Heart left ventricle (tissue), 16 donors: ENCODE results near the gene WDR7. TPM values are rescaled to one million over a fixed set of nuclear protein-coding genes. Genes with fewer than 3 reads are reported as not detected.

Source experiments
- ATAC-seq, 4 donors: fragments of 200-7000 bp; cut with Tn5 transposase; one replicate each; pipeline ENCODE4 v1.9.1; 2020 to 2022; ENCODE audit warnings: moderate library complexity in 4 of 4, mild to moderate bottlenecking in 3 of 4, moderate number of reproducible peaks in 1 of 4
- DNase-seq, 5 donors: peaks; one replicate each; pipeline ENCODE4 v3.0.0-alpha.2; 2020
- H3K27ac ChIP-seq, 12 donors: fragments of 200-600 bp; sonication (generic) in 4 of 12; one replicate each; pipeline versions ENCODE4 v1.5.0 to v1.8.0; 2016 to 2022; ENCODE audit warnings: mild to moderate bottlenecking in 2 of 12
- H3K27me3 ChIP-seq, 9 donors: fragments of 200-600 bp; sonication (generic) in 2 of 9; one replicate each; pipeline versions ENCODE4 v1.5.1 to v1.8.0; 2016 to 2022; ENCODE audit warnings: mild to moderate bottlenecking in 3 of 9
- H3K36me3 ChIP-seq, 9 donors: fragments of 200-600 bp; sonication (generic) in 2 of 9; one replicate each; pipeline versions ENCODE4 v1.5.0 to v1.8.0; 2018 to 2022; ENCODE audit warnings: mild to moderate bottlenecking in 2 of 9
- H3K4me1 ChIP-seq, 12 donors: fragments of 200-600 bp; sonication (generic) in 4 of 12; one replicate each; pipeline versions ENCODE4 v1.5.0 to v1.8.0; 2016 to 2022; ENCODE audit warnings: mild to moderate bottlenecking in 3 of 12
- H3K4me3 ChIP-seq, 12 donors: fragments of 200-600 bp; sonication (generic) in 4 of 12; one replicate each; pipeline versions ENCODE4 v1.5.0 to v1.8.0; 2017 to 2022; ENCODE audit warnings: mild to moderate bottlenecking in 9 of 12, moderate library complexity in 4 of 12
- H3K9me3 ChIP-seq, 12 donors: fragments of 200-600 bp; sonication (generic) in 4 of 12; one replicate each; pipeline versions ENCODE4 v1.5.0 to v1.8.0; 2016 to 2022; ENCODE audit warnings: mild to moderate bottlenecking in 1 of 12
- POLR2A ChIP-seq, 2 donors: fragments of 450-650 bp; IDR thresholded peaks; one replicate each; pipeline ENCODE4 v1.6.1; 2017; ENCODE audit warnings: antibody characterized with exemption in 2 of 2, mild to moderate bottlenecking in 2 of 2, moderate library complexity in 2 of 2
- WGBS, 4 donors: extraction: QIAGEN DNeasy Blood & Tissue Kit in 2 of 4; methylation state at CpG; one replicate each; pipeline versions ENCODE4 v1.1.5 to v1.1.7; 2013 to 2018; 5-methylcytosine and 5-hydroxymethylcytosine counted together
- intact Hi-C, 10 donors: fragments of 100-400 bp; cut with DNase I; formaldehyde crosslinking; loops; one replicate each; pipeline versions ENCODE4 v1.11.1 to v1.14.2; 2022
- polyA plus RNA-seq, 2 donors: library from polyadenylated mRNA; stranded (reverse); fragments of 200-250 nt; gene quantifications; one replicate each; pipeline ENCODE4 v1.2.3, GENCODE V29; 2013
- total RNA-seq, 9 donors: library from RNA; depleted of rRNA in 2 of 9; stranded (reverse); fragments of >200 nt in 2 of 9; fragmentation: NEBNext Ultra II Directional in 3 of 9; extraction: Animal tissue kit (Norgen Biotek cat#: 25700) in 3 of 9; gene quantifications; one replicate each; pipeline versions ENCODE4 v1.1.0 to v1.2.4, GENCODE V29; 2016 to 2023
- TF ChIP-seq, protein P1 (sequence below), 12 donors: fragments of 200-600 bp; sonication (generic) in 4 of 12; IDR thresholded peaks; one replicate each; pipeline versions ENCODE4 v1.5.0 to v1.8.0; 2018 to 2022; ENCODE audit warnings: antibody characterized with exemption in 12 of 12, mild to moderate bottlenecking in 5 of 12
- donor health status: ischemic (EF 13 %, LVEDD 7.1; RV severe dilation, severe dysfunction).
- donor health status: healthy with polysubstance abuse.
- donor health status: DM: no; HTN: yes; CAD: no.
- donor health status: DM: no; HTN: no; CAD: no.
- donor health status: ischemic (EF 25% LVEDD 6.9; RV normal size, moderate dysfunction).
- donor health status: ischemic (EF 25% LVEDD 5.7; RV mildly dilated, moderate dysfunction).
- donor health status: healthy.
- donor health status: DM: yes; HTN: yes; CAD: no.
- donor health status: ischemic (EF 35%, LVEDD 5.7; RV mildly dilated, moderate dysfunction).
- donor health status: nonischemic (EF 11% LVEDD 7.7; RV severe dilation, severe dysfunction).
- donor health status: DM: yes; HTN: yes; CAD: no.
- donor health status: PGD.
- donor health status: ischemic (EF 29% LVEDD 5.4; RV normal size, mild dysfunction).
- donor health status: nonischemic (EF 23%, LVEDD 6.1; RV moderate dilation, normal function).

WDR7 gene
- total and polyA plus RNA-seq, 11 donors: 4.3 to 33.6 (median 26.6) TPM

DNA sequence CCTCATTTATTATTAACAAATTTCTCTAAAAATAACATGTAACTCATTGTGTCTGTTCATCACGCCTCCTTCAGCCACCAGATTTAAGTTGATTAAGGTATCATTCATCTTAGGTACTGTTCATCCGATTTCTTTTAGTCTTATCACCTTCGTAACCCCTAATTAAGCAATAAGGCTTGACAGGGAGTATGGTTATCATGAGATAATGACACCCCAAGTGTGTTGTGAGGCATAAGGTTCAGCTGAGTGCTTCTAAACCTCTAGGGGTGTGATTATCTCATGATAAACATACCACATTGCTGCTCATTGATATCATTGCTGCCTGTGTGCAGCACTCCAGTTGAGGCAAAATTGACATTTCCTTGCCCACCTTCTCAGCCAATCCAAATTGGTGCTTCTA is 336.9 kb downstream of the WDR7 start:
- no peaks in the 10 kb centered on the region for H3K27me3 ChIP-seq
- ATAC-seq (no peak), DNase-seq (no peak)
- peaks cover 0 to 4% (median 0%) of the 10 kb centered on the region in 12 donors for H3K4me1 ChIP-seq
- no peak overlapping the region for H3K4me3 ChIP-seq
- H3K9me3 ChIP-seq: no peaks in the 10 kb centered on the region
- TF ChIP-seq POLR2A (IDR thresholded peaks at IDR 0.05): no peak
- TF ChIP-seq, protein P1, sequence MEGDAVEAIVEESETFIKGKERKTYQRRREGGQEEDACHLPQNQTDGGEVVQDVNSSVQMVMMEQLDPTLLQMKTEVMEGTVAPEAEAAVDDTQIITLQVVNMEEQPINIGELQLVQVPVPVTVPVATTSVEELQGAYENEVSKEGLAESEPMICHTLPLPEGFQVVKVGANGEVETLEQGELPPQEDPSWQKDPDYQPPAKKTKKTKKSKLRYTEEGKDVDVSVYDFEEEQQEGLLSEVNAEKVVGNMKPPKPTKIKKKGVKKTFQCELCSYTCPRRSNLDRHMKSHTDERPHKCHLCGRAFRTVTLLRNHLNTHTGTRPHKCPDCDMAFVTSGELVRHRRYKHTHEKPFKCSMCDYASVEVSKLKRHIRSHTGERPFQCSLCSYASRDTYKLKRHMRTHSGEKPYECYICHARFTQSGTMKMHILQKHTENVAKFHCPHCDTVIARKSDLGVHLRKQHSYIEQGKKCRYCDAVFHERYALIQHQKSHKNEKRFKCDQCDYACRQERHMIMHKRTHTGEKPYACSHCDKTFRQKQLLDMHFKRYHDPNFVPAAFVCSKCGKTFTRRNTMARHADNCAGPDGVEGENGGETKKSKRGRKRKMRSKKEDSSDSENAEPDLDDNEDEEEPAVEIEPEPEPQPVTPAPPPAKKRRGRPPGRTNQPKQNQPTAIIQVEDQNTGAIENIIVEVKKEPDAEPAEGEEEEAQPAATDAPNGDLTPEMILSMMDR (IDR thresholded peaks at IDR 0.05): no peak
- no peaks in the 10 kb centered on the region for H3K36me3 ChIP-seq
- no peak overlapping the region for H3K27ac ChIP-seq
- intact Hi-C loops: loop anchor here in 1 of 10 donors (10.0 kb wide), 1 partner anchor 113 kb away; no protein-coding TSS in a partner anchor
- WGBS, 4 donors: 85 to 90% (median 88%) methylated on average over 3 of the region's 3 CpGs

DNA sequence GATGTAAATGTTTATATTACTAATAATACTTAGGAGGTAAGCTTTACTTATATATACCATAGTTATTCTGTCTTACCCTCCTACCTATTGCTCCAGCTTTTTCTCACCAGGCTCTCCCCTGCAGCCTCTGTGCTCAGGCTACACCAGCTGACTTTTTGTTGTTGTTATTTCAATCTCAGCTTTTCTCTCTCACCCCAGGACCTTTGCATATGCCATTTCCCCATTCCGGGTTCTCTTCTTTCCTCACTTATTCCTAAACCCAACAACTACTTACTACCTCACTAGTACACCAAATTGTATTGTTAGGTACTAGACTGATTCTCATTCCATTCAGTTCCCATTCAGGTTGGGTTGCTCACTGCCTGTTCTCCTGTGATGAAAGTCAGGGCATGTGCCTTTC is 339.5 kb downstream of the WDR7 start:
- Histone ChIP-seq H3K4me1 (no peaks in the 10 kb centered on the region), H3K4me3 (no peak overlapping the region), H3K9me3 (no peaks in the 10 kb centered on the region), H3K27me3 (no peaks in the 10 kb centered on the region), H3K27ac (no peak overlapping the region), H3K36me3 (no peaks in the 10 kb centered on the region)
- intact Hi-C loops: loop anchor here in 2 of 10 donors (10.0 kb wide), 1 partner anchor 116 kb away; no protein-coding TSS in a partner anchor
- 95 to 97% (median 95%) methylated on average over 1 of the region's 1 CpG for WGBS, 4 donors
- DNase-seq: no peak
- no peak for ATAC-seq
- no peak for TF ChIP-seq POLR2A (IDR thresholded peaks at IDR 0.05)
- TF ChIP-seq, protein P1 (IDR thresholded peaks at IDR 0.05): no peak

DNA sequence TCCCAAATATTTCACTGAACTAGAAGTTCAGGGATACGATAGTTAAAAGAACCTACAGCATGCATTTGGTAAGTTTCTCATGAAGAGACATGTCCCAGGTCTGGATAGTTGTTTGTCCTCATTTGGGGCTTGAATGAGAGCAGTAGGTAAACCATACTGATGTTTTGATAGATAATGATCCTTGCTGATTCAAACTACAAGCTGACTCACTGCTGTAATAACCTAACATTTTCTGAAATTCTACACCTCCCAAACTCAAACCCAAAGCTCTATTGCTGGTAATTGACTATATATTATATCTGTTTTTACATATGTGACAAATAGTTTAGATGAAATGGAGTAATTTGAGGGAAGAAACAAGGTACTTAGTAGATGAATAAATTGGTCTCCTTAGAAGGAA is 341.6 kb downstream of the WDR7 start:
- H3K36me3 ChIP-seq: no peaks in the 10 kb centered on the region
- no peaks in the 10 kb centered on the region for H3K4me1 ChIP-seq
- 94 to 100% (median 96%) methylated on average over 1 of the region's 1 CpG for WGBS, 4 donors
- ATAC-seq: no peak
- DNase-seq: no peak
- no peak overlapping the region for H3K27ac ChIP-seq
- TF ChIP-seq, protein P1 (IDR thresholded peaks at IDR 0.05): no peak
- TF ChIP-seq POLR2A (IDR thresholded peaks at IDR 0.05): no peak
- H3K4me3 ChIP-seq: no peak overlapping the region
- H3K9me3 ChIP-seq: no peaks in the 10 kb centered on the region
- intact Hi-C loops: loop anchor here in 2 of 10 donors (10.0 kb wide), 1 partner anchor 118 kb away; no protein-coding TSS in a partner anchor
- H3K27me3 ChIP-seq: no peaks in the 10 kb centered on the region

DNA sequence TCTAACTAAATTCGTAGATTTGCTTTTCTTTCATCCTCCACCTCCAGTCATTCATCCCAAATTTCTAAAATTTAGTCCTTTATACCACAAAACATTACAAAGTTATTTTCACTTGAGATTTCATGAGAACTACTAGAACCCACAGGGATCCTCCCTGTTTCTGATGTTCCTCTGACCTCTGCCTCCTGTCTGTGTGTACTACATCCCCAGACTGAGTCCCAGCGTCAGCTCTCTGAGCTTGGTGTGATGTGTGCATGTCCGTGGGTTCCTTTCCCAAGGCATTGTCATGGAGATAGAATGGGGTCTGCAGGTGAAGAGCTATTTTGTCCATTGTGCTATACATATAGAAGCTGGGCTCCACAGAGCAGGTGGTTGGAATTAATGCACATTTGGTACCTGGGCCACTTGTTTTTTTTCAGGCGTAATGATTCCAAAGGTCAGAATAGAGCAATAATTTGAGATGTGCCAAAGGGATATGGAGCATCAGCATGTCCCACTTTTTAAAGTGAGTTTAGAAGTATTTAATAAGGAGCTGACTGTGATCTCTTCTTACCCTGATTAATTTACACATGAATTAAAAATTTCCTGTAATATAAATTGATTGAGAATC is 344.5 kb downstream of the WDR7 start:
- no peak overlapping the region for H3K27ac ChIP-seq
- 90 to 96% (median 92%) methylated on average over 4 of the region's 4 CpGs for WGBS, 4 donors
- ATAC-seq (no peak), DNase-seq (no peak)
- no peak overlapping the region for H3K4me3 ChIP-seq
- intact Hi-C loops: loop anchor here in 2 of 10 donors (10.0 kb wide), 1 partner anchor 121 kb away; no protein-coding TSS in a partner anchor
- no peaks in the 10 kb centered on the region for H3K9me3 ChIP-seq
- TF ChIP-seq, protein P1 (IDR thresholded peaks at IDR 0.05): peak in 2 of 12 donors; percentile 18 to 20
- TF ChIP-seq POLR2A (IDR thresholded peaks at IDR 0.05): no peak
- no peaks in the 10 kb centered on the region for H3K27me3 ChIP-seq
- H3K4me1 ChIP-seq: peaks cover 0 to 8% (median 0%) of the 10 kb centered on the region in 12 donors
- H3K36me3 ChIP-seq: no peaks in the 10 kb centered on the region
